IMR-90 (cell line): ENCODE data around the gene HTT.

Experiments
- CHD1 ChIP-seq: IDR thresholded peaks from 2 replicates; pipeline ENCODE4 v1.6.1; 2012; ENCODE audit warnings: low read depth, low read length, improper control_type of control experiment
- MAFK ChIP-seq: IDR thresholded peaks from 2 replicates; pipeline ENCODE4 v1.6.1; 2012; ENCODE audit warnings: low read depth, low read length, improper control_type of control experiment
- POLR2A ChIP-seq: IDR thresholded peaks from 2 replicates; pipeline ENCODE4 v1.6.1; 2012; ENCODE audit warnings: mild to moderate bottlenecking, low read depth, low read length
- RAD21 ChIP-seq: IDR thresholded peaks from 2 replicates; pipeline ENCODE4 v1.6.1; 2012; ENCODE audit warnings: low read length, improper control_type of control experiment
- SMC3 ChIP-seq: fragments of 150-350 bp; IDR thresholded peaks from 2 replicates; pipeline ENCODE4 v1.6.1; 2016; ENCODE audit warnings: low read depth, mild to moderate bottlenecking, antibody characterized with exemption, low read length, moderate library complexity
- TF ChIP-seq, protein P1 (sequence below): conservative IDR thresholded peaks from 2 replicates; pipeline ENCODE4 v1.5.1; 2012; ENCODE audit warnings: mild to moderate bottlenecking, low read depth, low read length, improper control_type of control experiment

GRCh38 chr4:3203971-3204431, 129.5 kb downstream of the HTT start:
- TF ChIP-seq POLR2A, result no peak
- TF ChIP-seq CHD1, result no peak
- TF ChIP-seq, protein P1, sequence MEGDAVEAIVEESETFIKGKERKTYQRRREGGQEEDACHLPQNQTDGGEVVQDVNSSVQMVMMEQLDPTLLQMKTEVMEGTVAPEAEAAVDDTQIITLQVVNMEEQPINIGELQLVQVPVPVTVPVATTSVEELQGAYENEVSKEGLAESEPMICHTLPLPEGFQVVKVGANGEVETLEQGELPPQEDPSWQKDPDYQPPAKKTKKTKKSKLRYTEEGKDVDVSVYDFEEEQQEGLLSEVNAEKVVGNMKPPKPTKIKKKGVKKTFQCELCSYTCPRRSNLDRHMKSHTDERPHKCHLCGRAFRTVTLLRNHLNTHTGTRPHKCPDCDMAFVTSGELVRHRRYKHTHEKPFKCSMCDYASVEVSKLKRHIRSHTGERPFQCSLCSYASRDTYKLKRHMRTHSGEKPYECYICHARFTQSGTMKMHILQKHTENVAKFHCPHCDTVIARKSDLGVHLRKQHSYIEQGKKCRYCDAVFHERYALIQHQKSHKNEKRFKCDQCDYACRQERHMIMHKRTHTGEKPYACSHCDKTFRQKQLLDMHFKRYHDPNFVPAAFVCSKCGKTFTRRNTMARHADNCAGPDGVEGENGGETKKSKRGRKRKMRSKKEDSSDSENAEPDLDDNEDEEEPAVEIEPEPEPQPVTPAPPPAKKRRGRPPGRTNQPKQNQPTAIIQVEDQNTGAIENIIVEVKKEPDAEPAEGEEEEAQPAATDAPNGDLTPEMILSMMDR, result no peak
- no peak for TF ChIP-seq RAD21
- TF ChIP-seq SMC3, result no peak
- no peak for TF ChIP-seq MAFK
